H1 (cell line): ENCODE measurements around the gene HMG20A. TPM values are rescaled to one million over a fixed set of nuclear protein-coding genes. Genes with fewer than 3 reads are reported as not detected.

Experiments used
- CTCF ChIA-PET: fragments of 300-600 bp; sonication (Branson Sonifier 250); formaldehyde crosslinking; loops from one replicate; lab custom pipeline; 2021; ENCODE audit not compliant: partially characterized antibody; lab: Charles Lee
- POLR2A ChIA-PET: fragments of 300-600 bp; sonication (Branson Sonifier 250); formaldehyde crosslinking; loops from one replicate; lab custom pipeline; 2021; ENCODE audit warnings: inconsistent platforms; ENCODE audit not compliant: partially characterized antibody; lab: Charles Lee
- DNase-seq, 2 experiments: peaks; one replicate each; pipeline versions ENCODE4 v3.0.0 to v3.0.0-alpha.2; 2010 to 2022; ENCODE audit warnings: low spot score in 2 of 2, low read depth in 1 of 2, mixed read lengths in 1 of 2
- FAIRE-seq: peaks from 2 replicates; lab custom pipeline; 2011; peaks lifted over from hg19 to GRCh38; lab: Jason Lieb, UNC
- H2AFZ ChIP-seq: 2 replicates; pipeline ENCODE4 v1.8.1; 2012; ENCODE audit warnings: low read length, inconsistent platforms
- H2AK5ac ChIP-seq: 2 replicates; pipeline ENCODE4 v1.6.1; 2013; ENCODE audit warnings: low read depth, low read length
- H2BK120ac ChIP-seq: replicated peaks from 2 replicates; pipeline ENCODE3; 2013; ENCODE audit warnings: low read depth, low read length, inconsistent platforms
- H2BK12ac ChIP-seq: 2 replicates; pipeline ENCODE4 v1.6.1; 2013; ENCODE audit warnings: low read depth, low read length
- H2BK15ac ChIP-seq: 2 replicates; pipeline ENCODE4 v1.6.1; 2013; ENCODE audit warnings: low read length
- H2BK20ac ChIP-seq: 2 replicates; pipeline ENCODE4 v1.6.1; 2013; ENCODE audit warnings: low read length
- H2BK5ac ChIP-seq: 2 replicates; pipeline ENCODE4 v1.6.1; 2013; ENCODE audit warnings: low read depth, low read length
- H3K14ac ChIP-seq: 2 replicates; pipeline ENCODE4 v1.6.1; 2013; ENCODE audit warnings: inconsistent platforms; ENCODE audit not compliant: insufficient read length
- H3K18ac ChIP-seq: 2 replicates; pipeline ENCODE4 v1.6.1; 2013; ENCODE audit warnings: low read length; ENCODE audit errors: extremely low read depth
- H3K23ac ChIP-seq: 2 replicates; pipeline ENCODE4 v1.6.1; 2013; ENCODE audit warnings: inconsistent platforms; ENCODE audit not compliant: insufficient read length
- H3K23me2 ChIP-seq: 2 replicates; pipeline ENCODE4 v1.6.1; 2013; ENCODE audit warnings: low read depth, low read length
- H3K27ac ChIP-seq: 2 replicates; pipeline ENCODE4 v1.6.1; 2011; ENCODE audit warnings: low read depth, low read length, inconsistent platforms
- H3K27me3 ChIP-seq, 4 experiments: replicated peaks in 1 of 4; 1 replicate in 1 of 4; 2 replicates in 3 of 4; pipeline versions ENCODE4 v1.6.1 to v1.8.1; 2011 to 2013; ENCODE audit warnings: low read length in 3 of 4, mild to moderate bottlenecking in 3 of 4, inconsistent platforms in 2 of 4, mixed read lengths in 2 of 4, moderate library complexity in 1 of 4; ENCODE audit not compliant: control insufficient read depth in 3 of 4, insufficient read depth in 3 of 4; ENCODE audit errors: extremely low read depth in 1 of 4
- H3K36me3 ChIP-seq, 4 experiments: 2 replicates each; pipeline versions ENCODE4 v1.6.1 to v1.8.1; 2011 to 2013; ENCODE audit warnings: mild to moderate bottlenecking in 4 of 4, low read length in 3 of 4, moderate library complexity in 2 of 4, control low read depth in 1 of 4, inconsistent platforms in 1 of 4; ENCODE audit not compliant: insufficient read depth in 4 of 4, control insufficient read depth in 2 of 4
- H3K4ac ChIP-seq: replicated peaks from 2 replicates; pipeline ENCODE3; 2013; ENCODE audit warnings: low read length, low read depth, mixed read lengths, inconsistent platforms; ENCODE audit not compliant: insufficient read length
- H3K4me1 ChIP-seq, 4 experiments: replicated peaks in 1 of 4; 1 replicate in 1 of 4; 2 replicates in 3 of 4; pipeline versions ENCODE4 v1.6.1 to v1.8.1; 2011 to 2013; ENCODE audit warnings: low read length in 3 of 4, inconsistent platforms in 2 of 4, mixed read lengths in 1 of 4; ENCODE audit not compliant: insufficient read depth in 4 of 4, control insufficient read depth in 3 of 4
- H3K4me2 ChIP-seq, 2 experiments: 2 replicates each; pipeline versions ENCODE4 v1.6.1 to v1.8.1; 2011 to 2013; ENCODE audit warnings: low read depth in 2 of 2, low read length in 2 of 2, control low read depth in 1 of 2, inconsistent platforms in 1 of 2, mild to moderate bottlenecking in 1 of 2; ENCODE audit not compliant: insufficient read depth in 1 of 2
- H3K4me3 ChIP-seq, 4 experiments: fragments of 200-600, 300-600 bp in 1 of 4; sonication (generic), shearing (Covaris generic), sonication (Bioruptor Twin) in 1 of 4; 2 replicates each; pipeline versions ENCODE4 v1.5.1 to v1.8.1; 2011 to 2016; ENCODE audit warnings: low read length in 4 of 4, low read depth in 3 of 4, control low read depth in 2 of 4, inconsistent platforms in 2 of 4, mild to moderate bottlenecking in 2 of 4, mixed read lengths in 1 of 4, moderate library complexity in 1 of 4; ENCODE audit not compliant: insufficient read depth in 2 of 4; ENCODE audit errors: extremely low read depth in 1 of 4
- H3K56ac ChIP-seq: replicated peaks from 2 replicates; pipeline ENCODE3; 2013; ENCODE audit warnings: low read depth, mild to moderate bottlenecking, mixed read lengths, low read length, inconsistent platforms; ENCODE audit not compliant: insufficient read length
- H3K79me1 ChIP-seq: 2 replicates; pipeline ENCODE4 v1.6.1; 2013; ENCODE audit warnings: low read depth, low read length, control low read depth
- H3K79me2 ChIP-seq, 2 experiments: 2 replicates each; pipeline versions ENCODE4 v1.6.1 to v1.8.1; 2012 to 2013; ENCODE audit warnings: low read length in 2 of 2, mild to moderate bottlenecking in 2 of 2, inconsistent platforms in 1 of 2; ENCODE audit not compliant: insufficient read depth in 2 of 2, control insufficient read depth in 1 of 2
- H3K9ac ChIP-seq, 4 experiments: replicated peaks in 1 of 4; 1 replicate in 1 of 4; 2 replicates in 3 of 4; pipeline versions ENCODE4 v1.6.1 to v1.8.1; 2011 to 2013; ENCODE audit warnings: low read depth in 3 of 4, low read length in 3 of 4, control low read depth in 2 of 4, mild to moderate bottlenecking in 2 of 4, moderate library complexity in 2 of 4, inconsistent platforms in 1 of 4; ENCODE audit errors: extremely low read depth in 1 of 4
- H3K9me3 ChIP-seq, 2 experiments: 2 replicates each; pipeline versions ENCODE4 v1.6.1 to v1.8.1; 2012 to 2013; ENCODE audit warnings: mild to moderate bottlenecking in 2 of 2, moderate library complexity in 2 of 2, control low read depth in 1 of 2, inconsistent platforms in 1 of 2, low read depth in 1 of 2, low read length in 1 of 2, mixed read lengths in 1 of 2; ENCODE audit not compliant: insufficient read depth in 2 of 2
- H4K20me1 ChIP-seq, 2 experiments: replicated peaks in 1 of 2; 2 replicates each; pipeline versions ENCODE3 to v1.8.1; 2011 to 2013; ENCODE audit warnings: inconsistent platforms in 2 of 2, low read length in 2 of 2, mild to moderate bottlenecking in 1 of 2; ENCODE audit not compliant: insufficient read depth in 2 of 2, control insufficient read depth in 1 of 2
- H4K5ac ChIP-seq: 2 replicates; pipeline ENCODE4 v1.6.1; 2013; ENCODE audit warnings: low read length, low read depth, mixed read lengths, inconsistent platforms; ENCODE audit not compliant: insufficient read length
- H4K8ac ChIP-seq: 2 replicates; pipeline ENCODE4 v1.8.0; 2013; ENCODE audit warnings: mild to moderate bottlenecking, moderate library complexity, low read length, inconsistent platforms; ENCODE audit not compliant: insufficient read depth; ENCODE audit errors: extremely low read depth
- H4K91ac ChIP-seq: replicated peaks from 2 replicates; pipeline ENCODE3; 2013; ENCODE audit warnings: low read length, mixed read lengths, inconsistent platforms; ENCODE audit not compliant: insufficient read length
- EZH2 ChIP-seq: fragments of 200-600 bp; sonication (generic); IDR thresholded peaks from 2 replicates; pipeline ENCODE4 v1.7.1; 2012; ENCODE audit warnings: low read depth, mild to moderate bottlenecking, moderate library complexity, low read length, inconsistent platforms; ENCODE audit not compliant: severe bottlenecking
- PHF8 ChIP-seq: fragments of 200-600 bp; sonication (generic); conservative IDR thresholded peaks from 2 replicates; pipeline ENCODE4 v1.7.1; 2012; ENCODE audit warnings: low read depth, mild to moderate bottlenecking, inconsistent platforms, low read length, moderate library complexity
- POLR2AphosphoS5 ChIP-seq: IDR thresholded peaks from 2 replicates; pipeline ENCODE4 v1.6.1; 2011; ENCODE audit warnings: low read depth, low read length
- POU5F1 ChIP-seq: IDR thresholded peaks from 2 replicates; pipeline ENCODE4 v1.6.1; 2011; ENCODE audit warnings: low read depth, mild to moderate bottlenecking, low read length, moderate library complexity
- RXRA ChIP-seq: IDR thresholded peaks from 2 replicates; pipeline ENCODE4 v1.6.1; 2011; ENCODE audit warnings: low read depth, mild to moderate bottlenecking, low read length, moderate library complexity; ENCODE audit not compliant: insufficient read depth
- SIRT6 ChIP-seq: IDR thresholded peaks from one replicate; pipeline ENCODE4 v1.7.1; 2012; ENCODE audit warnings: low read length, inconsistent platforms
- TAF1 ChIP-seq: IDR thresholded peaks from 2 replicates; pipeline ENCODE4 v1.6.1; 2011; ENCODE audit warnings: mild to moderate bottlenecking, low read depth, low read length
- TCF12 ChIP-seq: IDR thresholded peaks from 2 replicates; pipeline ENCODE4 v1.6.1; 2011; ENCODE audit warnings: low read depth, mild to moderate bottlenecking, low read length
- WGBS, 2 experiments: shearing (Covaris generic) in 1 of 2; methylation state at CpG; one replicate each; pipeline versions ENCODE4 v1.1.6 to v1.1.7; 2013 to 2015; ENCODE audit warnings: low lambda C conversion rate in 2 of 2, mixed read lengths in 2 of 2, inconsistent platforms in 1 of 2, low coverage in 1 of 2, missing lambda C conversion rate in 1 of 2; ENCODE audit not compliant: insufficient replicate concordance in 2 of 2, insufficient coverage in 1 of 2, insufficient read length in 1 of 2; ENCODE audit errors: extremely low coverage in 1 of 2, missing lambda C conversion rate in 1 of 2; 5-methylcytosine and 5-hydroxymethylcytosine counted together
- polyA plus RNA-seq, 7 experiments: library from polyadenylated mRNA; depleted of rRNA in 3 of 7; stranded (reverse) in 5 of 7; unstranded in 2 of 7; fragments of >200 nt in 5 of 7; fragments of 200-250 nt in 2 of 7; gene quantifications; 1 replicate in 5 of 7; 2 replicates in 1 of 7; 4 replicates in 1 of 7; pipeline versions ENCODE4 v1.2.1 to v1.2.3, GENCODE V29; 2011 to 2013; ENCODE audit warnings: missing spikeins in 2 of 7, mixed read lengths in 2 of 7
- total RNA-seq: library from RNA; stranded (reverse); fragmentation: NEBNext Ultra II Directional; extraction: Animal tissue kit (Norgen Biotek cat#: 25700); gene quantifications from 2 replicates; pipeline ENCODE4 v1.2.1, GENCODE V29; 2021
- TF ChIP-seq, protein P1 (sequence below), 3 experiments: IDR thresholded peaks; 1 replicate in 2 of 3; 2 replicates in 1 of 3; pipeline versions ENCODE4 v1.5.1 to v1.6.1; 2011; ENCODE audit warnings: low read length in 3 of 3, mild to moderate bottlenecking in 3 of 3, inconsistent platforms in 2 of 3, low read depth in 1 of 3, moderate library complexity in 1 of 3; ENCODE audit not compliant: insufficient read depth in 1 of 3; ENCODE audit errors: control extremely low read depth in 1 of 3

The HMG20A gene
- total and polyA plus RNA-seq, 2 of the 8 experiments (the other 6 are each of a cell fraction or from before 2014, with no cell fraction given) = 52.1 to 59.7 TPM

DNA sequence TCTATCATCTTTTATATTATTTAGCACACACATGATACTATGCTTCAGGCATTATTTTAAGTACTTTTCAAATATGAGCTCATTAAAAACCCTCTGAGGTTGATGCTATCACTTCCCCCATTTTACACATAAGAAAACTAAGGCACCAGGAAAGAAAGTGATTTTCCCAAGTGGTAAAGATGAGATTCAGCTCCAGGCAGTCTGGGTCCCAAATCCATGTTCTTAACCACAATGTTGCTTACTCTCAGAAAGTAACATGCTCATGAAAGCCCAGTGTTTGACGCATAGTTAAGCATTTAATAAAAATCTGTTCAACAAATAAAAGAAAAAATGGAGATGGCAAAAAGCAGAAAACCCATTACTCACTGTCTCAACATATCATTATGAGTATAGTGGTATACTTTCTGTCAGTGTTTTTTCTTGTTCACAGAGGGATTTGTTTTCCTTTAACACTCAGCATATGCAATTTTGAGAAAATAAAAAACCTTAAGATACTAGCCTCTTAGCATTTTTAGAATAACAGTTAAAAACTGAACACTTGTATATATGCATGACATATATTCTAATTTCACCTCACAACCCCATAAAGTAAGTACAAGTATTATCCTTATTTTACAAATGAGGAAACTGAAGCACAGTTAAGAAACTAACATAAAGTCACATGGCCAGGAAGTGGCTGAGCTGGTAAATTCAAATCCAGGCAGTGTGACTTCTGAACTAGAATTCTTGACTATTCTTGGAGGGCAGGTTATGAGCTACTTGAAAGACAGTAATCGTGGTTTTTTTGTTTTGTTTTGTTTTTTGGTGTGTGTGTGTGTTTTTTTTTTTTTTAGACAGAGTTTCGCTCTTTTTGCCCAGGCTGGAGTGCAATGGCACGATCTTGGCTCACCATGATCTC, 11.2 kb upstream of the HMG20A start:
- POLR2A ChIA-PET = interaction anchor here (0.9 to 1.3 kb wide), 3 partner anchors 8 to 134 kb away, joined by 3 to 5 read pairs (median 3); no protein-coding TSS in a partner anchor
- Histone ChIP-seq H3K36me3 (no peaks in the 10 kb centered on the region; a peak in 2 of 8 replicates), H3K27me3 (no peaks in the 10 kb centered on the region), H2BK12ac (no peak overlapping the region), H2AFZ (no peak overlapping the region), H3K18ac (no peak overlapping the region), H3K4me2 (no peak overlapping the region), H3K4ac (no peak overlapping the region), H2BK120ac (no peak overlapping the region), H2BK20ac (no peak overlapping the region), H4K5ac (no peak overlapping the region), H4K20me1 (peaks cover 0 to 1% of the 10 kb centered on the region in 2 experiments), H3K23ac (no peak overlapping the region), H3K79me2 (peaks cover 0 to 91% of the 10 kb centered on the region in 2 experiments; a peak in 3 of 4 replicates), H3K9ac (no peak overlapping the region), H3K4me1 (peaks cover 0 to 5% (median 0%) of the 10 kb centered on the region in 4 experiments; a peak in 3 of 7 replicates), H3K14ac (no peak overlapping the region), H3K9me3 (no peaks in the 10 kb centered on the region), H3K27ac (no peak overlapping the region), H2BK15ac (no peak overlapping the region), H2BK5ac (no peak overlapping the region), H2AK5ac (no peak overlapping the region), H4K91ac (no peak overlapping the region), H3K79me1 (no peaks in the 10 kb centered on the region), H3K56ac (no peak overlapping the region), H3K23me2 (no peaks in the 10 kb centered on the region), H4K8ac (no peak overlapping the region), H3K4me3 (no peak overlapping the region)
- FAIRE-seq (no peak), DNase-seq (no peak)
- CTCF ChIA-PET = interaction anchor here (1.0 to 1.7 kb wide), 3 partner anchors 10 to 291 kb away, joined by 3 to 5 read pairs (median 5); partner anchors contain the start of gene PEAK1
- WGBS, 2 experiments = 88% methylated on average over 4 of the region's 4 CpGs; no CpG with 5 or more reads in 1 of the 2 experiments
- TF ChIP-seq EZH2 = no peak
- no peak for TF ChIP-seq POLR2AphosphoS5
- TF ChIP-seq POU5F1 = no peak
- no peak for TF ChIP-seq TAF1
- TF ChIP-seq PHF8 = no peak
- TF ChIP-seq SIRT6 = no peak
- TF ChIP-seq, protein P1, sequence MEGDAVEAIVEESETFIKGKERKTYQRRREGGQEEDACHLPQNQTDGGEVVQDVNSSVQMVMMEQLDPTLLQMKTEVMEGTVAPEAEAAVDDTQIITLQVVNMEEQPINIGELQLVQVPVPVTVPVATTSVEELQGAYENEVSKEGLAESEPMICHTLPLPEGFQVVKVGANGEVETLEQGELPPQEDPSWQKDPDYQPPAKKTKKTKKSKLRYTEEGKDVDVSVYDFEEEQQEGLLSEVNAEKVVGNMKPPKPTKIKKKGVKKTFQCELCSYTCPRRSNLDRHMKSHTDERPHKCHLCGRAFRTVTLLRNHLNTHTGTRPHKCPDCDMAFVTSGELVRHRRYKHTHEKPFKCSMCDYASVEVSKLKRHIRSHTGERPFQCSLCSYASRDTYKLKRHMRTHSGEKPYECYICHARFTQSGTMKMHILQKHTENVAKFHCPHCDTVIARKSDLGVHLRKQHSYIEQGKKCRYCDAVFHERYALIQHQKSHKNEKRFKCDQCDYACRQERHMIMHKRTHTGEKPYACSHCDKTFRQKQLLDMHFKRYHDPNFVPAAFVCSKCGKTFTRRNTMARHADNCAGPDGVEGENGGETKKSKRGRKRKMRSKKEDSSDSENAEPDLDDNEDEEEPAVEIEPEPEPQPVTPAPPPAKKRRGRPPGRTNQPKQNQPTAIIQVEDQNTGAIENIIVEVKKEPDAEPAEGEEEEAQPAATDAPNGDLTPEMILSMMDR (IDR thresholded peaks at IDR 0.05; ENCODE audit: control extremely low read depth in 1 of 3, insufficient read depth in 1 of 3, low read depth in 1 of 3, low read length in 3 of 3) = no peak
- no peak for TF ChIP-seq TCF12
- no peak for TF ChIP-seq RXRA
